ENCODE measurements around the gene WDR86.

GRCh38 chr7:151442776-151443496 is 33.1 kb upstream of the WDR86 start:
- no peak for TF ChIP-seq CTCF (conservative IDR thresholded peaks at IDR 0.05; ENCODE audit: low read depth, low read length)
- TF ChIP-seq POLR2A (IDR thresholded peaks at IDR 0.05; ENCODE audit: low read depth, low read length), result no peak
- no peak for TF ChIP-seq SMC3 (IDR thresholded peaks at IDR 0.05; ENCODE audit: low read depth, low read length)
- no peak for TF ChIP-seq FOS (IDR thresholded peaks at IDR 0.05; ENCODE audit: low read depth, low read length)
- TF ChIP-seq USF2 (IDR thresholded peaks at IDR 0.05; ENCODE audit: low read depth, low read length), result no peak
- no peak for TF ChIP-seq RAD21 (IDR thresholded peaks at IDR 0.05; ENCODE audit: low read length)
- no peak for TF ChIP-seq RCOR1 (IDR thresholded peaks at IDR 0.05; ENCODE audit: insufficient replicate concordance, low read length)
- no peak for TF ChIP-seq CHD1 (IDR thresholded peaks at IDR 0.05; ENCODE audit: low read depth, low read length)
- TF ChIP-seq ELK1 (IDR thresholded peaks at IDR 0.05; ENCODE audit: borderline replicate concordance, low read depth, low read length), result no peak
